ENCODE results near the gene ATF7IP.
A peak's percentile ranks its signal among the peaks of the same experiment; 100 is the strongest.

The ATF7IP gene

GRCh38 chr12:14379508-14379907 is 14.0 kb downstream of the ATF7IP start:
- H3K4me3 ChIP-seq (ENCODE audit: low read depth, low read length), result no peak overlapping the region
- TF ChIP-seq MAX (IDR thresholded peaks at IDR 0.05; ENCODE audit: low read depth, low read length) (no peak), CTCF (IDR thresholded peaks at IDR 0.05; ENCODE audit: low read depth, low read length) (no peak), MYC (IDR thresholded peaks at IDR 0.05; ENCODE audit: low read depth, low read length) (no peak), POLR2A (IDR thresholded peaks at IDR 0.05; ENCODE audit: extremely low read depth, insufficient read length) (no peak)
- no peak for DNase-seq (ENCODE audit: low read depth)

- DNase-seq (ENCODE audit: low read depth), result peak; percentile 93
- peak overlapping the region; percentile 72 for H3K4me3 ChIP-seq (ENCODE audit: low read depth, low read length)
- TF ChIP-seq CTCF (IDR thresholded peaks at IDR 0.05; ENCODE audit: low read depth, low read length) (no peak), POLR2A (IDR thresholded peaks at IDR 0.05; ENCODE audit: extremely low read depth, insufficient read length) (peak; percentile 17), MAX (IDR thresholded peaks at IDR 0.05; ENCODE audit: low read depth, low read length) (peak; percentile 64), MYC (IDR thresholded peaks at IDR 0.05; ENCODE audit: low read depth, low read length) (peak; percentile 69)
Measured at GRCh38 chr12:14384783-14385638, 19.5 kb downstream of the ATF7IP start.

- TF ChIP-seq POLR2A (IDR thresholded peaks at IDR 0.05; ENCODE audit: extremely low read depth, insufficient read length) (no peak), CTCF (IDR thresholded peaks at IDR 0.05; ENCODE audit: low read depth, low read length) (no peak), MYC (IDR thresholded peaks at IDR 0.05; ENCODE audit: low read depth, low read length) (no peak), MAX (IDR thresholded peaks at IDR 0.05; ENCODE audit: low read depth, low read length) (no peak)
- no peak for DNase-seq (ENCODE audit: low read depth)
- H3K4me3 ChIP-seq (ENCODE audit: low read depth, low read length), result peak overlapping the region; percentile 72
Measured at GRCh38 chr12:14387219-14387871, 21.9 kb downstream of the ATF7IP start.

GRCh38 chr12:14390449-14390848 is 25.0 kb downstream of the ATF7IP start:
- TF ChIP-seq MYC (IDR thresholded peaks at IDR 0.05; ENCODE audit: low read depth, low read length), result no peak
- no peak for TF ChIP-seq MAX (IDR thresholded peaks at IDR 0.05; ENCODE audit: low read depth, low read length)
- no peak for TF ChIP-seq POLR2A (IDR thresholded peaks at IDR 0.05; ENCODE audit: extremely low read depth, insufficient read length)
- TF ChIP-seq CTCF (IDR thresholded peaks at IDR 0.05; ENCODE audit: low read depth, low read length), result no peak
- no peak for DNase-seq (ENCODE audit: low read depth)
- no peak overlapping the region for H3K4me3 ChIP-seq (ENCODE audit: low read depth, low read length)

GRCh38 chr12:14390870-14391530 is 25.5 kb downstream of the ATF7IP start:
- no peak overlapping the region for H3K4me3 ChIP-seq (ENCODE audit: low read depth, low read length)
- TF ChIP-seq MAX (IDR thresholded peaks at IDR 0.05; ENCODE audit: low read depth, low read length) (no peak), CTCF (IDR thresholded peaks at IDR 0.05; ENCODE audit: low read depth, low read length) (no peak), POLR2A (IDR thresholded peaks at IDR 0.05; ENCODE audit: extremely low read depth, insufficient read length) (no peak), MYC (IDR thresholded peaks at IDR 0.05; ENCODE audit: low read depth, low read length) (no peak)
- DNase-seq (ENCODE audit: low read depth), result no peak
